Cardiac muscle cell (in vitro differentiated cells and primary cell): Measurements from ENCODE around the gene GAS5. TPM values are rescaled to one million over a fixed set of nuclear protein-coding genes. Genes with fewer than 3 reads are reported as not detected.
"Not testable (repeated sequence)": the region's sequence is repeated elsewhere in the genome, so short reads cannot be mapped to it uniquely, and the experiment has no call there.

Source experiments
- DNase-seq, 2 donors: peaks; one replicate each; pipeline versions ENCODE4 v3.0.0 to v3.0.0-alpha.2; 2010 to 2017; ENCODE audit warnings: low read depth in 1 of 2, low spot score in 1 of 2
- H3K27ac ChIP-seq: fragments of 200-600 bp; sonication (generic); 2 replicates; pipeline ENCODE4 v1.5.1; 2016
- H3K27me3 ChIP-seq: fragments of 200-600 bp; sonication (generic); 2 replicates; pipeline ENCODE4 v1.6.0; 2016; ENCODE audit warnings: control low read depth
- H3K36me3 ChIP-seq: fragments of 200-600 bp; sonication (generic); 2 replicates; pipeline ENCODE4 v1.5.1; 2016; ENCODE audit warnings: control low read depth
- H3K4me1 ChIP-seq: fragments of 200-600 bp; sonication (generic); 2 replicates; pipeline ENCODE4 v1.8.1; 2017; ENCODE audit warnings: low read depth, mild to moderate bottlenecking, mixed run types
- H3K4me3 ChIP-seq: fragments of 200-600 bp; sonication (generic); 2 replicates; pipeline ENCODE4 v1.5.1; 2016; ENCODE audit warnings: mild to moderate bottlenecking
- H3K9me3 ChIP-seq: fragments of 200-600 bp; sonication (generic); 2 replicates; pipeline ENCODE4 v1.5.1; 2017; ENCODE audit warnings: low read depth, mild to moderate bottlenecking, control low read depth
- polyA plus RNA-seq: library from polyadenylated mRNA; unstranded; fragments of >200 nt; fragmentation: Nextera tagmentation; extraction: Ambion mirVana; gene quantifications from 2 replicates; pipeline ENCODE4 v1.2.1, GENCODE V29; 2016
- total RNA-seq: library from RNA; depleted of rRNA; stranded (reverse); fragments of >200 nt; gene quantifications from 2 replicates; pipeline ENCODE4 v1.2.3, GENCODE V29; 2016
- TF ChIP-seq, protein P1 (sequence below): IDR thresholded peaks from 2 replicates; pipeline ENCODE4 v1.5.1; 2012; ENCODE audit warnings: low read depth, mild to moderate bottlenecking, low read length

GAS5 gene
- total and polyA plus RNA-seq, 2 experiments from 2014 or later, result 158 to 350 TPM

GRCh38 chr1:173884701-173885100, 16.9 kb upstream of the GAS5 start:
- Histone ChIP-seq H3K9me3 (no peaks in the 10 kb centered on the region), H3K27me3 (no peaks in the 10 kb centered on the region), H3K36me3 (peaks cover 5% of the 10 kb centered on the region), H3K4me3 (no peak overlapping the region), H3K4me1 (no peaks in the 10 kb centered on the region), H3K27ac (no peak overlapping the region)
- no peak for DNase-seq
- TF ChIP-seq, protein P1, sequence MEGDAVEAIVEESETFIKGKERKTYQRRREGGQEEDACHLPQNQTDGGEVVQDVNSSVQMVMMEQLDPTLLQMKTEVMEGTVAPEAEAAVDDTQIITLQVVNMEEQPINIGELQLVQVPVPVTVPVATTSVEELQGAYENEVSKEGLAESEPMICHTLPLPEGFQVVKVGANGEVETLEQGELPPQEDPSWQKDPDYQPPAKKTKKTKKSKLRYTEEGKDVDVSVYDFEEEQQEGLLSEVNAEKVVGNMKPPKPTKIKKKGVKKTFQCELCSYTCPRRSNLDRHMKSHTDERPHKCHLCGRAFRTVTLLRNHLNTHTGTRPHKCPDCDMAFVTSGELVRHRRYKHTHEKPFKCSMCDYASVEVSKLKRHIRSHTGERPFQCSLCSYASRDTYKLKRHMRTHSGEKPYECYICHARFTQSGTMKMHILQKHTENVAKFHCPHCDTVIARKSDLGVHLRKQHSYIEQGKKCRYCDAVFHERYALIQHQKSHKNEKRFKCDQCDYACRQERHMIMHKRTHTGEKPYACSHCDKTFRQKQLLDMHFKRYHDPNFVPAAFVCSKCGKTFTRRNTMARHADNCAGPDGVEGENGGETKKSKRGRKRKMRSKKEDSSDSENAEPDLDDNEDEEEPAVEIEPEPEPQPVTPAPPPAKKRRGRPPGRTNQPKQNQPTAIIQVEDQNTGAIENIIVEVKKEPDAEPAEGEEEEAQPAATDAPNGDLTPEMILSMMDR, result no peak

GRCh38 chr1:173881117-173881516, 13.3 kb upstream of the GAS5 start:
- DNase-seq, H3K27me3 ChIP-seq, H3K4me1 ChIP-seq, H3K9me3 ChIP-seq, H3K4me3 ChIP-seq, H3K27ac ChIP-seq: not testable (repeated sequence)
- H3K36me3 ChIP-seq, result peaks cover 10% of the 10 kb centered on the region

GRCh38 chr1:173878251-173878650, 10.5 kb upstream of the GAS5 start:
- Histone ChIP-seq H3K36me3 (peaks cover 22% of the 10 kb centered on the region), H3K9me3 (no peaks in the 10 kb centered on the region), H3K4me1 (no peaks in the 10 kb centered on the region), H3K27ac (no peak overlapping the region), H3K4me3 (no peak overlapping the region), H3K27me3 (no peaks in the 10 kb centered on the region)
- DNase-seq, result no peak
- TF ChIP-seq, protein P1, result no peak

- no peaks in the 10 kb centered on the region for H3K9me3 ChIP-seq
- H3K27ac ChIP-seq, result no peak overlapping the region
- peaks cover 22% of the 10 kb centered on the region for H3K36me3 ChIP-seq
- H3K4me1 ChIP-seq, result no peaks in the 10 kb centered on the region
- TF ChIP-seq, protein P1, result no peak
- no peaks in the 10 kb centered on the region for H3K27me3 ChIP-seq
- no peak for DNase-seq
- H3K4me3 ChIP-seq, result no peak overlapping the region
Measured at GRCh38 chr1:173876732-173877131, 8.9 kb upstream of the GAS5 start.

DNA sequence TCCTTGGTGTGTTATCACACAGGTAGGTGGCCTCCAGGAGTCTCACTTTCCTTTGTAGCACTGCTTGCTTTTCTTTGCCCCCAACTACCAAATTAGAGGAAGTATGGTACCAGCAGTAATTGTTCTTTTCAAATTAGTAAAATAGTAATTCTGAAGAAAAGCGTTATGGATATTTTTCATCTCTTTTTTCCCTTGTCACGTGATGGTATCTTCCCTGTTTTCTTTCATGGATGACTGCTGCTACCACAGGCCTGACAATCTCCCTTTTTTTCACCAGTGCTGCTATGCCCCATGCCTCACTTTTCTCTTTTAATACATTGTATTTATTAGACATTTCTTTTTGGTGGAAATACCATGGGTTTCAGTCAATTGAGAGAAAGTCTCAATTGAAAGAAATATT, 3.7 kb upstream of the GAS5 start:
- no peak overlapping the region for H3K27ac ChIP-seq
- H3K4me1 ChIP-seq, result peaks cover 5% of the 10 kb centered on the region
- no peaks in the 10 kb centered on the region for H3K9me3 ChIP-seq
- H3K36me3 ChIP-seq, result peaks cover 22% of the 10 kb centered on the region
- DNase-seq, result no peak
- no peaks in the 10 kb centered on the region for H3K27me3 ChIP-seq
- TF ChIP-seq, protein P1, result no peak
- H3K4me3 ChIP-seq, result no peak overlapping the region

DNA sequence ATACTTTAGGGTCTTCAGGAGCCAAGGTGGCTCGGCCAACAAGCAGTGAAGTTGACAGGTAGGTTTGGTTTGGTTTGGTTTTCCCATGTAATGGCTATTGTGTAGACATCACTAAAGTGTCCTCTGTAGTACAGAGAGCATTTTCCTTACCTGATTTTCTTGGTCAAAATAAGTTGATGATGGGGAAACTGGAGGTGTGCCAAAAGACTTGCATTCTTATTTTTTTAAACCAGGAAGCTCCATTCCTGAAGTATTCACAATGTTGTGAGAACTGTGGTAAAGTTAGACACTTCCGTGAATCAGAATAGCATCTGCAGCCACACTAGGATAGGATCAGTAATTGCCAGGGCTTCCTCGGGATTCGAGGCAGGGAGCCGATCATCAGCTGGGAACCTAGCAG, 3.3 kb upstream of the GAS5 start:
- Histone ChIP-seq H3K27me3 (no peaks in the 10 kb centered on the region), H3K36me3 (peaks cover 22% of the 10 kb centered on the region), H3K27ac (no peak overlapping the region), H3K9me3 (no peaks in the 10 kb centered on the region), H3K4me1 (peaks cover 9% of the 10 kb centered on the region), H3K4me3 (no peak overlapping the region)
- TF ChIP-seq, protein P1, result no peak
- DNase-seq, result no peak
